GM12892 (cell line): ENCODE measurements around the gene ZNF213.

ENCODE experiments used
- POLR2A ChIP-seq: IDR thresholded peaks from 2 replicates; pipeline ENCODE4 v1.6.1; 2011; ENCODE audit warnings: low read depth, low read length, control low read depth
- POLR2AphosphoS5 ChIP-seq: IDR thresholded peaks from 2 replicates; pipeline ENCODE4 v1.6.1; 2011; ENCODE audit warnings: low read depth, low read length, control low read depth
- TAF1 ChIP-seq: IDR thresholded peaks from 2 replicates; pipeline ENCODE4 v1.6.1; 2011; ENCODE audit warnings: low read depth, mild to moderate bottlenecking, control low read depth, low read length, borderline replicate concordance

DNA sequence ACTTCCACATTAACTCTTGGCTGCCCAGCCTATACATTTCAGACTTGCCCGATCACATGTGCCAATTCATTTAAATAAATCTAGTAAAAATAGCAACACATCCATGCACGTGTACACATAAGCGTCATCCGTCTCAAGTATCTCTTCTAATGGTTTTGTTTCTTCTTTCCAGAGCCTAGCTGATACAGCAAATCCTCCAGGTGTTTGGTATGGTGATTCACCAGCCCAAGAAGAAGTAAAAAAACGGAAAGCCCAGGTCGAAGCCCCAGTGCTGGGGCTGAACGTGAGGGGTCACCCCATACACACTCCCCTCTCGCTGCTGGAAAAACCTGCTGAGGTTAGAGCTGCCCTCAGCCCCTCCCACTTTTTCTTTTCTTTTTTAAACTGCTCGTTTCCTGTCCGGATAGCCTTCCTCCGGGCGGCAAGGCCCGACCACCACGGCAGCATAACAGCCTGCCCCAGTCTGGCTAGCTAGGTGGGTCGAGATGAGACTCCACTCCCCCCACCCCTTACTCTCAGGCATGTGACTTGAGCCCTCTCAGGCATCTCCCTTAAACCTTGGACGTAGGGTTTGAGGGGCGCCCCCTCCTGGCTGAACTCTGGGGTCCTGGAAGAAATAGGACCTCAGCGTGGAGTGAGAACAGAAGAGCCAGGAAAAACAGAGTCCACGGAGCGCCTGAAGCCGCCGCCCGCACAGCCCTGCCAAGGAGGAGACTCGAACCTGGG, 39.2 kb downstream of the ZNF213 start:
- TF ChIP-seq POLR2A (no peak), TAF1 (no peak), POLR2AphosphoS5 (no peak)
